PC-9 (cell line): ENCODE measurements around the gene SLC2A2.

Experiments
- CTCF ChIP-seq: fragments of 200-600 bp; sonication (generic); conservative IDR thresholded peaks from 2 replicates; pipeline ENCODE4 v1.6.1; 2017; ENCODE audit warnings: mixed run types, antibody characterized with exemption, mild to moderate bottlenecking, moderate library complexity
- EZH2 ChIP-seq: fragments of 200-600 bp; sonication (generic); IDR thresholded peaks from 2 replicates; pipeline ENCODE4 v1.8.0; 2017; ENCODE audit warnings: antibody characterized with exemption, low read depth

GRCh38 chr3:170956647-170957046, 69.9 kb downstream of the SLC2A2 start:
- TF ChIP-seq CTCF (no peak), EZH2 (no peak)
